Measurements from ENCODE around the gene APOO. TPM values are rescaled to one million over a fixed set of nuclear protein-coding genes. Genes with fewer than 3 reads are reported as not detected.

APOO gene
- total RNA-seq, 2 donors from 2014 or later: 27.1 to 63.3 TPM

- no peak for DNase-seq (ENCODE audit: low spot score)
- peak overlapping the region; percentile 10 to 74 for H3K27ac ChIP-seq
- no peaks in the 10 kb centered on the region for H3K9me3 ChIP-seq
- no peak for TF ChIP-seq CTCF (IDR thresholded peaks at IDR 0.05)
- H3K4me1 ChIP-seq: peaks cover 0 to 5% of the 10 kb centered on the region in 2 donors
- H3K4me3 ChIP-seq: no peak overlapping the region
- H3K27me3 ChIP-seq: no peaks in the 10 kb centered on the region
- H3K36me3 ChIP-seq: no peaks in the 10 kb centered on the region
Observed at GRCh38 chrX:23802431-23802830, 105.3 kb downstream of the APOO start.

DNA sequence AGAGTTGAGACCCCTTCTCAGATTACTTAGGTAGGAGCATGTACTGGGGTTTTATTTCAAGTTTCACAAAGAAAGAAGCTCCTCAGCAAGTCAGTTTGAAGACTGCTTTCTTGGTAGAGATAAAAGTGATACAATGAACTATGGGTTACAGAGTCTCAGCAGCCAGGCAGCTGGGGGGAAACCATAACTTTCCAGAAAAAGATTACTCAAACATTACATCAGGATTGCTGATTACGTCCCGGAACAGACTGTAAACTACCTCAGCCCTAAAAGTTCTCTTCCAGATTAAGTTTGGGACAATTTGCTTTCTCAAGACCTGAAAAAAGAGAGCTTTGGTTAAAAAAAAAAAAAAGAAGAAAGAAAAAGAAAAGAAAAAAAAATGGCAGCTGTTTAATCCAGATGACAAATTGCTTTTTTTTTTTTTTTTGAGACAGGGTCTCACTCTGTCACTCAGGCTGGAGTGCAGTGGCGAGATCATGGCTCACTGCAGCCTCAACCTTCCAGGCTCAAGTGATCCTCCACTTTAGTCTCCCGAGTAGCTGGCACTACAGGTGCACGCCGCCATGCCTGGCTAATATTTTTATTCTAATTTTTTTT lies 108.2 kb downstream of the APOO start:
- Histone ChIP-seq H3K9me3 (no peaks in the 10 kb centered on the region), H3K27ac (peak overlapping the region in 1 of 2 donors; percentile 30)
- TF ChIP-seq CTCF (IDR thresholded peaks at IDR 0.05): no peak

GRCh38 chrX:23797371-23798128 lies 110.2 kb downstream of the APOO start:
- Histone ChIP-seq H3K4me1 (peaks cover 0 to 8% of the 10 kb centered on the region in 2 donors), H3K27ac (peak overlapping the region; percentile 48 to 70), H3K27me3 (no peaks in the 10 kb centered on the region), H3K4me3 (no peak overlapping the region), H3K36me3 (no peaks in the 10 kb centered on the region), H3K9me3 (no peaks in the 10 kb centered on the region)
- DNase-seq (ENCODE audit: low spot score): no peak
- no peak for TF ChIP-seq CTCF (IDR thresholded peaks at IDR 0.05)

More for the DNA sequence above, 108.2 kb downstream of the APOO start:
- DNase-seq (ENCODE audit: low spot score): no peak
- Histone ChIP-seq H3K27me3 (no peaks in the 10 kb centered on the region), H3K4me1 (peaks cover 0 to 8% of the 10 kb centered on the region in 2 donors), H3K4me3 (no peak overlapping the region), H3K36me3 (no peaks in the 10 kb centered on the region)

DNA sequence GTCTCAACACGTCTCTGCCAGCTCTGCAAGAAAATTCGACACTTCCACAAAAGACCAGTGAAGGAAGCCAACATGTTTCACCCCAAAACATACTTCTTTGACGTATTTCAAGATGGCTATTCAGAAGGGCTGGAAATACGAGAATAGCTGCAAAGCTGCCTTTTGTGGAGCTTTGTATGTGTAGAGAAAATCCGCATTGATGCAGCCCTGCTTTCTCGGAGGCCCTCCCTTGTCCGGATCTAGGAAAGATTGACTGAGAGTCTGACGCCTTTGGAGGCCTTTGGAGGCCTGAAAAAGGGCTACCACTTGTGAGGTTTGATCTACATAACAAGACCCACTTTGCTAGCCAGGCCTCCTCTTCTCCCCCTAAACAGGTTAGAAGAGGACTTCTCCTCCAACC lies 112.5 kb downstream of the APOO start:
- Histone ChIP-seq H3K36me3 (no peaks in the 10 kb centered on the region), H3K4me3 (no peak overlapping the region), H3K27me3 (no peaks in the 10 kb centered on the region), H3K4me1 (peaks cover 0 to 8% of the 10 kb centered on the region in 2 donors), H3K27ac (no peak overlapping the region), H3K9me3 (no peaks in the 10 kb centered on the region)
- TF ChIP-seq CTCF (IDR thresholded peaks at IDR 0.05): no peak
- DNase-seq (ENCODE audit: low spot score): no peak

- Histone ChIP-seq H3K36me3 (no peaks in the 10 kb centered on the region), H3K27me3 (no peaks in the 10 kb centered on the region), H3K9me3 (no peaks in the 10 kb centered on the region), H3K4me1 (peaks cover 0 to 8% of the 10 kb centered on the region in 2 donors), H3K4me3 (no peak overlapping the region), H3K27ac (no peak overlapping the region)
- TF ChIP-seq CTCF (IDR thresholded peaks at IDR 0.05): no peak
- no peak for DNase-seq (ENCODE audit: low spot score)
Observed at GRCh38 chrX:23792861-23793553, 114.7 kb downstream of the APOO start.
